GM23338 (cell line): ENCODE results near the gene COMMD8. TPM values are rescaled to one million over a fixed set of nuclear protein-coding genes. Genes with fewer than 3 reads are reported as not detected.
A peak's percentile ranks its signal among the peaks of the same experiment; 100 is the strongest.

ENCODE experiments used
- ATAC-seq: fragments of 200-7000 bp; cut with Tn5 transposase; 3 replicates; pipeline ENCODE4 v1.9.1; 2020
- DNase-seq: peaks from one replicate; pipeline ENCODE4 v3.0.0-alpha.2; 2015; ENCODE audit warnings: low spot score
- H2AFZ ChIP-seq: fragments of 200-600 bp; sonication (generic); 2 replicates; pipeline ENCODE4 v1.8.0; 2016; ENCODE audit warnings: antibody characterized with exemption, mild to moderate bottlenecking, moderate library complexity
- H3F3A ChIP-seq: fragments of 200-600 bp; sonication (generic); replicated peaks from 2 replicates; pipeline ENCODE4 v1.8.0; 2017; ENCODE audit warnings: antibody characterized with exemption, mixed run types, low read depth
- H3K27ac ChIP-seq: fragments of 200-600 bp; sonication (generic); 2 replicates; pipeline ENCODE4 v1.6.1; 2016; ENCODE audit warnings: low read depth
- H3K27me3 ChIP-seq: fragments of 200-600 bp; sonication (generic); 2 replicates; pipeline ENCODE4 v1.8.0; 2016; ENCODE audit warnings: mild to moderate bottlenecking, mixed run types, moderate library complexity; ENCODE audit not compliant: insufficient read depth
- H3K36me3 ChIP-seq: fragments of 200-600 bp; sonication (generic); 2 replicates; pipeline ENCODE4 v1.8.0; 2016; ENCODE audit warnings: mild to moderate bottlenecking; ENCODE audit not compliant: insufficient read depth
- H3K4me1 ChIP-seq: fragments of 200-600 bp; sonication (generic); 2 replicates; pipeline ENCODE4 v1.8.0; 2016; ENCODE audit warnings: mild to moderate bottlenecking, moderate library complexity; ENCODE audit not compliant: insufficient read depth
- H3K4me2 ChIP-seq: fragments of 200-600 bp; sonication (generic); 2 replicates; pipeline ENCODE4 v1.7.1; 2017; ENCODE audit warnings: mixed run types
- H3K4me3 ChIP-seq: fragments of 200-600 bp; sonication (generic); 2 replicates; pipeline ENCODE4 v1.6.1; 2016; ENCODE audit warnings: mixed run types
- H3K79me2 ChIP-seq: fragments of 200-600 bp; sonication (generic); replicated peaks from 2 replicates; pipeline ENCODE4 v1.8.0; 2017; ENCODE audit warnings: mild to moderate bottlenecking; ENCODE audit not compliant: insufficient read depth
- H3K9me2 ChIP-seq: fragments of 200-600 bp; sonication (generic); 2 replicates; pipeline ENCODE4 v1.8.0; 2017; ENCODE audit not compliant: insufficient read depth
- H4K20me1 ChIP-seq: fragments of 200-600 bp; sonication (generic); replicated peaks from 2 replicates; pipeline ENCODE4 v1.8.0; 2017; ENCODE audit warnings: mild to moderate bottlenecking; ENCODE audit not compliant: insufficient read depth
- H3K27ac Mint-ChIP-seq: 2 replicates; pipeline ENCODE4 v1.8.0; 2020; ENCODE audit warnings: inconsistent platforms, mild to moderate bottlenecking, moderate library complexity, mixed read lengths
- H3K27me3 Mint-ChIP-seq: 3 replicates; pipeline ENCODE4 v1.8.0; 2022; ENCODE audit warnings: low read depth, mild to moderate bottlenecking, moderate library complexity, mixed read lengths, inconsistent platforms; ENCODE audit not compliant: insufficient read depth, poor library complexity
- H3K36me3 Mint-ChIP-seq: 3 replicates; pipeline ENCODE4 v1.8.0; 2021; ENCODE audit warnings: low read depth, mild to moderate bottlenecking, inconsistent platforms, moderate library complexity, mixed read lengths
- H3K4me1 Mint-ChIP-seq: 3 replicates; pipeline ENCODE4 v1.8.0; 2020; ENCODE audit warnings: mild to moderate bottlenecking, inconsistent platforms, mixed read lengths
- H3K4me3 Mint-ChIP-seq: 3 replicates; pipeline ENCODE4 v1.8.0; 2021; ENCODE audit warnings: moderate library complexity, mild to moderate bottlenecking, inconsistent platforms, mixed read lengths
- H3K9me3 Mint-ChIP-seq: 3 replicates; pipeline ENCODE4 v1.8.0; 2020; ENCODE audit warnings: moderate library complexity, mild to moderate bottlenecking, inconsistent platforms, mixed read lengths
- CTCF ChIP-seq, 2 experiments: fragments of 200-600 bp in 1 of 2; sonication (generic) in 1 of 2; conservative IDR thresholded peaks; 2 replicates each; pipeline versions ENCODE4 v1.5.1 to v1.6.1; 2016 to 2017; ENCODE audit warnings: antibody characterized with exemption in 2 of 2, low read depth in 2 of 2, mild to moderate bottlenecking in 2 of 2, moderate library complexity in 1 of 2
- EZH2 ChIP-seq: fragments of 200-600 bp; sonication (generic); IDR thresholded peaks from one replicate; pipeline ENCODE4 v1.8.0; 2017; ENCODE audit warnings: antibody characterized with exemption, mild to moderate bottlenecking, low read depth; ENCODE audit not compliant: unreplicated experiment
- EZH2phosphoT487 ChIP-seq: fragments of 200-600 bp; sonication (generic); IDR thresholded peaks from one replicate; pipeline ENCODE4 v1.8.1; 2018; ENCODE audit warnings: antibody characterized with exemption; ENCODE audit not compliant: unreplicated experiment
- JUNB ChIP-seq: IDR thresholded peaks from one replicate; pipeline ENCODE4 v1.6.1; 2016; ENCODE audit warnings: antibody characterized with exemption; ENCODE audit not compliant: unreplicated experiment
- NANOG ChIP-seq: IDR thresholded peaks from 2 replicates; pipeline ENCODE4 v1.6.1; 2016; ENCODE audit warnings: antibody characterized with exemption, borderline replicate concordance
- REST ChIP-seq: IDR thresholded peaks from one replicate; pipeline ENCODE4 v1.6.1; 2018; ENCODE audit warnings: antibody characterized with exemption; ENCODE audit not compliant: unreplicated experiment
- STAT1 ChIP-seq: IDR thresholded peaks from one replicate; pipeline ENCODE4 v1.6.1; 2016; ENCODE audit warnings: antibody characterized with exemption; ENCODE audit not compliant: unreplicated experiment
- ZNF331 ChIP-seq: fragments of 250-450 bp; sonication (Bioruptor Pico); IDR thresholded peaks from 2 replicates; pipeline ENCODE4 v1.5.0; 2020; ENCODE audit warnings: low read depth, mild to moderate bottlenecking, moderate library complexity
- polyA plus RNA-seq: library from polyadenylated mRNA; unstranded; fragments of >200 nt; fragmentation: Nextera tagmentation; extraction: Ambion mirVana; gene quantifications from 2 replicates; pipeline ENCODE4 v1.2.1, GENCODE V29; 2016
- total RNA-seq: library from RNA; depleted of rRNA; stranded (reverse); fragments of >200 nt; shearing (Covaris generic); gene quantifications from 2 replicates; pipeline ENCODE4 v1.2.3, GENCODE V29; 2014

COMMD8 gene
- total and polyA plus RNA-seq, 2 experiments from 2014 or later, result 8.4 to 20.6 TPM

GRCh38 chr4:47485047-47485692, 21.7 kb upstream of the COMMD8 start, which contains the start of gene ATP10D (continued):
- TF ChIP-seq REST (no peak), STAT1 (no peak), JUNB (no peak), NANOG (no peak)

- Histone ChIP-seq H3K4me3 (no peak overlapping the region), H3K4me2 (no peak overlapping the region), H2AFZ (peak overlapping the region; percentile 49), H3K9me2 (no peaks in the 10 kb centered on the region), H3K36me3 (no peaks in the 10 kb centered on the region), H3K27me3 (no peaks in the 10 kb centered on the region), H3K79me2 (no peaks in the 10 kb centered on the region), H4K20me1 (no peaks in the 10 kb centered on the region), H3K4me1 (no peaks in the 10 kb centered on the region; the same call in 1 of the 2 replicates), H3F3A (no peaks in the 10 kb centered on the region), H3K27ac (no peak overlapping the region)
- DNase-seq (no peak), ATAC-seq (no peak)
- H3K4me1 Mint-ChIP-seq, result peaks cover 14% of the 10 kb centered on the region; the same call in 2 of the 3 replicates
- H3K9me3 Mint-ChIP-seq, result no peaks in the 10 kb centered on the region
- peaks cover 7% of the 10 kb centered on the region for H3K27me3 Mint-ChIP-seq
- peak overlapping the region; percentile 28; the same call in 1 of the 3 replicates for H3K4me3 Mint-ChIP-seq
- TF ChIP-seq STAT1 (no peak), ZNF331 (CRISPR knock-in tag) (no peak), EZH2 (no peak)
- no peak overlapping the region; the same call in 1 of the 2 replicates for H3K27ac Mint-ChIP-seq
- no peaks in the 10 kb centered on the region for H3K36me3 Mint-ChIP-seq
Measured at GRCh38 chr4:47484168-47484567, 20.7 kb upstream of the COMMD8 start.

- Histone ChIP-seq H3K9me2 (no peaks in the 10 kb centered on the region), H3K4me2 (no peak overlapping the region), H3K27ac (no peak overlapping the region), H3K27me3 (no peaks in the 10 kb centered on the region), H2AFZ (peak overlapping the region; percentile 49), H3K4me3 (no peak overlapping the region), H4K20me1 (no peaks in the 10 kb centered on the region), H3K36me3 (no peaks in the 10 kb centered on the region), H3F3A (no peaks in the 10 kb centered on the region), H3K79me2 (no peaks in the 10 kb centered on the region), H3K4me1 (no peaks in the 10 kb centered on the region; the same call in 1 of the 2 replicates)
- Mint-ChIP-seq H3K36me3 (no peaks in the 10 kb centered on the region), H3K27ac (no peak overlapping the region), H3K4me1 (peaks cover 14% of the 10 kb centered on the region; the same call in 2 of the 3 replicates), H3K27me3 (peaks cover 7% of the 10 kb centered on the region), H3K4me3 (no peak overlapping the region), H3K9me3 (no peaks in the 10 kb centered on the region)
- DNase-seq, result no peak
- no peak for ATAC-seq
- TF ChIP-seq EZH2phosphoT487, result no peak
- TF ChIP-seq CTCF (conservative IDR thresholded peaks at IDR 0.05; ENCODE audit: low read depth in 2 of 2), result peak in 1 of 2 experiments; percentile 14; a peak in 1 of 4 replicates
- TF ChIP-seq STAT1, result no peak
Measured at GRCh38 chr4:47483745-47484144, 20.2 kb upstream of the COMMD8 start.
